Measurements from ENCODE around the gene FABP7.

Gene FABP7

DNA sequence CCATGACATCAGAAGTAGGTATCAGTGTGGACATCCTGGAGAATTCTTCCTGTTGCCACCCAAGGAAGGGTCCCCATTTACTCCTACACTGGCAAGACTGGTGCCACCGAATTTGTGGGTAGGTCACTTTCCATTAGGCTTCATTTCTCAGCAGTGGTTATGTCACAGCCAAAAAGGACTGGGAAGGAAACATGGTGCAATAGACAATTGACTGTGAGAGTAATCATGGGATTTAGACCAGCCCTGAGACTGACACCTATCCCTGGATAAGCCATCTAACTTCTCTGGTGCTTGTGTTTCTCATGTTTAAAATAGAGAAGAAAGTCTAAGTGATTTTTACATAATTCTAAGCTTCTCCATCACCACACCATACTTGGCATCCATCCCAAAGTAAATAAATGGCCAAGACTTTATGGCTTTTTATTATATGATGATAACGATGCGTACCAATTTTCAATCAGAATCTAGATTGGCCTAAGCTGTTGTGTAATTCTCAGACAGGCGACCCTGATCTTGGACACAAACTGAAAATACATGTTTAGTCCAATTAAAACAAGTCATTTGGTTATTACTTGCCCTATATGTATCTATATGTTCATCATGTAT is 19.7 kb downstream of the FABP7 start:
- H3K36me3 ChIP-seq (replicated peaks; ENCODE audit: low read depth, low read length): no peaks in the 10 kb centered on the region
- no peaks in the 10 kb centered on the region for H3K79me2 ChIP-seq (ENCODE audit: low read length)
- no peak overlapping the region for H3K9ac ChIP-seq (ENCODE audit: low read length)
- H3K27ac ChIP-seq (ENCODE audit: low read length): no peak overlapping the region
- peaks cover 8% of the 10 kb centered on the region; the same call in 1 of the 2 replicates for H3K4me1 ChIP-seq (ENCODE audit: low read length)
- no peaks in the 10 kb centered on the region for H3K27me3 ChIP-seq (ENCODE audit: low read depth, low read length)
- H3K4me3 ChIP-seq (ENCODE audit: low read length): no peak overlapping the region
- no peaks in the 10 kb centered on the region for H4K20me1 ChIP-seq (ENCODE audit: insufficient read depth, low read length)
- H2AFZ ChIP-seq (ENCODE audit: low read depth, low read length): no peak overlapping the region
- no peak overlapping the region for H3K4me2 ChIP-seq (ENCODE audit: low read length)
- TF ChIP-seq EZH2phosphoT487 (IDR thresholded peaks at IDR 0.05; ENCODE audit: low read depth) (no peak), CTCF (IDR thresholded peaks at IDR 0.05; ENCODE audit: low read depth, low read length) (no peak)
- no peaks in the 10 kb centered on the region for H3K9me3 ChIP-seq (ENCODE audit: insufficient read depth, low read length)

DNA sequence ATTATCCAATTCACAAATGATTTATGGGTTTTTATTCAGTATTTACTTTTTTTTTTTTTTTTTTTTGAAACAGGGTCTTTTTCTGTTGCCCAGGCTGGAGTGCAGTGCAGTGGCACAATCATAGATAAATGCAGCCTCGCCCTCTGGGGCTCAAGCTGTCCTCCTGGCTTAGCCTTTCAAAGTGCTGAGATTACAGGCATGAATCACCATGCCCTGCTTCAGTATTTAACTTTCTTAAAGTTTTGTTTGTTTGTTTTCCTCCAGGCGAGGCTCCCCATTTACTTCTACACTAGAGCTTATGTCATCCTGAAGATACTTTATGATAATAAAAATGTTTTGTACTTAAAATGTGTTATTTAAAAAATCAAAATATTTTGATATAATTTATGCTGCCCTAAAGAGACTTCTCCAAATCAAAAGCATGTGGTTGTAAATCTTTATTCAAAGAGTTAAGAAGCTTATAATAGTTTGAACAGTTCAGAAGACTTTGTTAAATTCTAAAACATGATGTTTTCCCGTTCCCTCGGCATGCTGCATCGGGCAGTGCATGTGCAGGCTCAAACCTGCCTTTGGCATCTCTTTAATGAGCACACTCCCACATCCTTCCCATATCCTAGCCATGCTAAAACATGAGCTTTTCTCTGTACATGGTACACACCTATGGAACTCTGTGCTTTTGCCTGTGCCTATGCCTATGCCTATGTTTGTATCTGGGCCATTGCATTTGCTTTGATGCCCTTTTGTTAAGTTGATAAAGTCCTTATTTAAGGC is 20.6 kb downstream of the FABP7 start:
- H3K27me3 ChIP-seq (ENCODE audit: low read depth, low read length): no peaks in the 10 kb centered on the region
- no peak overlapping the region for H3K27ac ChIP-seq (ENCODE audit: low read length)
- peaks cover 8% of the 10 kb centered on the region; the same call in 1 of the 2 replicates for H3K4me1 ChIP-seq (ENCODE audit: low read length)
- H3K9ac ChIP-seq (ENCODE audit: low read length): no peak overlapping the region
- no peaks in the 10 kb centered on the region for H4K20me1 ChIP-seq (ENCODE audit: insufficient read depth, low read length)
- H3K36me3 ChIP-seq (replicated peaks; ENCODE audit: low read depth, low read length): no peaks in the 10 kb centered on the region
- H3K79me2 ChIP-seq (ENCODE audit: low read length): no peaks in the 10 kb centered on the region
- TF ChIP-seq CTCF (IDR thresholded peaks at IDR 0.05; ENCODE audit: low read depth, low read length) (no peak), EZH2phosphoT487 (IDR thresholded peaks at IDR 0.05; ENCODE audit: low read depth) (no peak)
- no peak overlapping the region for H2AFZ ChIP-seq (ENCODE audit: low read depth, low read length)
- H3K4me2 ChIP-seq (ENCODE audit: low read length): no peak overlapping the region
- no peaks in the 10 kb centered on the region for H3K9me3 ChIP-seq (ENCODE audit: insufficient read depth, low read length)
- no peak overlapping the region for H3K4me3 ChIP-seq (ENCODE audit: low read length)

- no peak for TF ChIP-seq EZH2phosphoT487 (IDR thresholded peaks at IDR 0.05; ENCODE audit: low read depth)
- no peak for TF ChIP-seq CTCF (IDR thresholded peaks at IDR 0.05; ENCODE audit: low read depth, low read length)
- no peak overlapping the region for H3K4me2 ChIP-seq (ENCODE audit: low read length)
- no peak overlapping the region for H3K9ac ChIP-seq (ENCODE audit: low read length)
- H4K20me1 ChIP-seq (ENCODE audit: insufficient read depth, low read length): no peaks in the 10 kb centered on the region
- H3K36me3 ChIP-seq (replicated peaks; ENCODE audit: low read depth, low read length): no peaks in the 10 kb centered on the region
- H3K9me3 ChIP-seq (ENCODE audit: insufficient read depth, low read length): no peaks in the 10 kb centered on the region
- H3K27me3 ChIP-seq (ENCODE audit: low read depth, low read length): no peaks in the 10 kb centered on the region
- H3K79me2 ChIP-seq (ENCODE audit: low read length): no peaks in the 10 kb centered on the region
- H3K4me3 ChIP-seq (ENCODE audit: low read length): no peak overlapping the region
- no peak overlapping the region for H2AFZ ChIP-seq (ENCODE audit: low read depth, low read length)
- H3K4me1 ChIP-seq (ENCODE audit: low read length): peaks cover 8% of the 10 kb centered on the region; the same call in 1 of the 2 replicates
- H3K27ac ChIP-seq (ENCODE audit: low read length): no peak overlapping the region
Observed at GRCh38 chr6:122800906-122801305, 21.4 kb downstream of the FABP7 start.

GRCh38 chr6:122801397-122801796 is 21.9 kb downstream of the FABP7 start:
- Histone ChIP-seq H3K9me3 (ENCODE audit: insufficient read depth, low read length) (no peaks in the 10 kb centered on the region), H3K4me2 (ENCODE audit: low read length) (no peak overlapping the region), H3K27ac (ENCODE audit: low read length) (no peak overlapping the region), H3K9ac (ENCODE audit: low read length) (no peak overlapping the region), H3K79me2 (ENCODE audit: low read length) (no peaks in the 10 kb centered on the region), H3K36me3 (replicated peaks; ENCODE audit: low read depth, low read length) (no peaks in the 10 kb centered on the region), H2AFZ (ENCODE audit: low read depth, low read length) (no peak overlapping the region), H3K27me3 (ENCODE audit: low read depth, low read length) (no peaks in the 10 kb centered on the region), H3K4me1 (ENCODE audit: low read length) (peaks cover 8% of the 10 kb centered on the region; the same call in 1 of the 2 replicates), H4K20me1 (ENCODE audit: insufficient read depth, low read length) (no peaks in the 10 kb centered on the region), H3K4me3 (ENCODE audit: low read length) (no peak overlapping the region)
- TF ChIP-seq EZH2phosphoT487 (IDR thresholded peaks at IDR 0.05; ENCODE audit: low read depth) (no peak), CTCF (IDR thresholded peaks at IDR 0.05; ENCODE audit: low read depth, low read length) (no peak)

Data from OCI-LY3 (cell line).